ENCODE measurements around the gene ZNF536.

ZNF536 gene

DNA sequence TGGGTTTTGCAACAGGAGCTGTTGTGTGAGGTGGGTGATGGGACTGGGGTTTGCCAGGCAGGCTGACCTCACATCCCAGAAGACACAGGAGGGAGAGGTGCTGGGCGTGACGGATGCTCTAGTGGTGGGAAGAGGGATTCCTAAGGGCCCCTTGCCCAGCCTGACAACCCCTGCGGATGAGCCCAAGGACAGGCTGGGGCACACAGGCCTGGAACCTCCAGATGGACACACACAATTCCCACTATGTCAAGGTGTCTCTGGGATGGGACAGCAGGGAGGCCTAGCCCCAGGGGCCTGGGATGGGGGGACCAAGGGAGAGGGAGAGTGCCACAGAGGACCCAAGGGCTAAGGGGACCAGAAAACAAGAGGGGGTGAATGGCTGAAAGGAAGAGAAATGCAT lies 191.5 kb downstream of the ZNF536 start:
- no peak for DNase-seq (ENCODE audit: low read depth)

- no peak for DNase-seq (ENCODE audit: low read depth)
These were observed 192.4 kb downstream of the ZNF536 start for GRCh38 chr19:30564551-30565011.

GRCh38 chr19:30565636-30566035 lies 193.5 kb downstream of the ZNF536 start:
- no peak for DNase-seq (ENCODE audit: low read depth)

- no peak for DNase-seq (ENCODE audit: low read depth)
These were observed 194.7 kb downstream of the ZNF536 start for GRCh38 chr19:30566681-30567420.

DNA sequence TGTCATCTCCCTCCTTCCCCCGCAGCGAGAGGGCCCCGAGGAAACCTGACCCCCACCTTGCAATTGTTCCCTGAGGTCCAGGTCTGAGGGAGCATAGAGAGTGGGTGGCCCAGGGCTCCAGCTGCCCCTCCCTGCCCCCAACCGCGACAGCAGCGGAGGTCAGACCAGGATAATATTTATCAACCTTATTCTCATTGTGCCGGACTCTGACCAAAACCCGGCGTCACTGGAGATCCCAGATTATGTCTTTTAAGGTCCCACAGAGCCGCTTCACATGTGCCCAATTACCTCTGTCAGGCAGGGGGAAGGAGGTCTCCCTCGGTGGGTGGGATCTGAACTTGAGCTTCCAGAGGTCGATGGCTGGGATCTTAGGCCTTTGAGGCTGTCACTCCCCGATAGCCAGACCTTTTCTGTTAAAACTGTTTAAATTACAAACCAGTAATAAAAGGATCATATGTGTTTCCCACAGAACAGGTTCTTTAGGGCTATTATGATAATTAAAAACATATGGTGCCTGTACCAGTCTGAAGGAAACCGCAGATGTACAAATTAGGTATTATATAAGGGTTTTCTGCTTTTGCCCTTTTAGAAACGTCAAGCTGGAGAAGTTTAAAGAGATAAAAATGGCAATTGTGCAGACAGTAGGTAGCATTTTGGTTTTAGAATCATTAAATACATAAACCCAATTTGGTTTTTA lies 195.5 kb downstream of the ZNF536 start:
- no peak for DNase-seq (ENCODE audit: low read depth)

DNA sequence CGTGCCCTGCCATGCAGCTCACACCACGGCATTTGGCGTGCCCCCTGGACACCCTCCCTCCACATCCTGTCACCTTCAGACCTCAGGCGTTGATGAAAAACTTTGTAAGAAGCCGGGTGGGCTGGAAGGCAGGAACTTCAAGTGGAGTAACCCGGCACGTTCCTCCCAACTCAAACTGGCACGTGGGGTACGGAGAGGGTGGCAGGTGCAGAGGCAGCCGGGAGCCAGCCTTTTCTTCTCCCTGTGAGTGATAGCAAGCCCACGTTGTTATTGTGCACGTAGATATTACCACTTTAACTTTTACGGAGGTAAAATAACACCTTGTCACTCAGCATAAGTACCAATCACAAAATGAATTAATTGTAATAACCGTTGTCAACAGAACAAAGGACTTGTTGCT lies 198.0 kb downstream of the ZNF536 start:
- no peak for DNase-seq (ENCODE audit: low read depth)

DNA sequence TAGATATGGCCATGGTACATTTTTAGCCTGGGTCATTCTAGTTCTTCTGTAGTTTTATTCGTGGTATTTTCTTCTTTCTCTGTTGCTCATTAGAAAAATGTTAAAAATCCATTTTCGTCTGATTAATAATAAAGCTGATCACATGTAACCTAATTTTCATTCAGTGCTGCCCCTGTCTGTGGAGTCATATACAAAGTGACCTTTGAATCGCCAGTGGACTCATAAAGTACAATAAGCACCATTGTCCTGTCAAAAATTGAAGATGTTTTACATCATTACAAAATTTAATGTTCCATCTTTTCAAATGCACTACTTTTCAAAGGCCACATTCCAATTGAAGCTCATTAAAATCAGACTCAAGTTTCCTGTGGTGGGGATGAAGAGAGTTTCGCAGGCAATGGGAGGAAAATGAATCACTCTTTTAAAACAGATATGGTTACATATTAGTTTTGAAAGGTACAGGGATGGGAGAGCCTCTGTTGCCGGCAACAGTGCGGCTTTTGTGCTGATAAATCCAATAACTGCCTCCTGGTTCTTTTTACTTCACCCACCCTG lies 205.4 kb downstream of the ZNF536 start:
- DNase-seq (ENCODE audit: low read depth), result no peak

GRCh38 chr19:30579419-30579818 lies 207.2 kb downstream of the ZNF536 start:
- DNase-seq (ENCODE audit: low read depth), result no peak

DNA sequence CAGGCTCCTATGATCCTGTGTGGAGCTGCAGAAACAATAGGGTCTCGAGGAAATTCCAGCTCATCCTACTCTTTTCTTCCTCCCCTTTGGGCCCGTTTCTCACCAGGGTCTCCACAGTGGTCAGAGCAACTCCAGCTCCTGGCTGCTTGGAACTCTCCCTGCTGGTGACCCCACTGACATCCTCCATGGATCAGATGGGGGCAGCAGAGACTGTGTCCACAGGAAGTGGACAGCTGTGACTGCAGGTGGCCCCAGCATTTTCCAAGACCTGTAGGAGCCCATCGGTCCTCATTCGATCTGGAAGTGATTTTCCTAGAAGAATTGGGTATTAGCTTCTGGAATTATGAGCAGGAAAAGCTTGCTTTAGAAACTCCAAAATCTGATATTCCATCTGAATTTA lies 208.5 kb downstream of the ZNF536 start:
- no peak for DNase-seq (ENCODE audit: low read depth)

DNA sequence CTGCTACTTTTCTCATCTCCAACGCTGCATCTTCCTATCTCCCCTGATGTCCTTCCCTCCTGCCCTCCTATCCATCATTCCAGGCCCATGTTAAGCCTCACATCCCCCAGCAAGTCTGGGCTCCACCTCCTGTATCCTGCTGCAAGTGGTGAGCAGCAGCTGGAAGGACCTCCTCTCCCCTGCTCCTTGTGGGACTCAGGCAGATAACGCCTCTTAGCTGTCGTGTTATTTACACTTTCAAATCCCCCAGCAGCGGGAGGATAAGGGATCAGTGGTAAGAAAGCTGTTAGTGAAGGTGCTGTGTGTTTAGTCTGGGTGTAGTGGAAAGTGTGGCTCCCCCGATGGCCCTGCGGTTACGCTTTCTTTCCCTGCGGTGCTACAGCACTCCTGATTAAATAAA lies 211.9 kb downstream of the ZNF536 start:
- no peak for DNase-seq (ENCODE audit: low read depth)

DNA sequence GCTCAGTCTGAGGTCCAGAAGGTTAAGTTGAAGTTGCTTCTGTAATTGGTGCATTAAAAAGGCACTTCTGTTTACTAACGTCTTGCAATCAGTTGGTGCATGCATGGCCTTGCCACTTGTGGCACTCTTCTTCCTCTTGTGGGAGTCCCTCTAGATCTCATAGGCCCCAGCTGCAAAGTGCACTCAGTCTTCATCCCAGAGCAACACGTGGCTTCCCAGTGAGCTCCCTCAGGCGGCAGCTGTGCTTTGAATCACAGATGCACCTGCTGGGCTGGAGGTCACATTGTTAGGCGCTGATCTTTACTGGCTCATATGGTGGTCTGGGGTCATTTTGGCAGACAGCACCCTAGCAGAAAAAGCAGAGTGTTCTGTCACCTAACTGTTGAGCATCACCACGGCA lies 215.7 kb downstream of the ZNF536 start:
- DNase-seq (ENCODE audit: low read depth), result no peak

- no peak for DNase-seq (ENCODE audit: low read depth)
These were observed 218.5 kb downstream of the ZNF536 start for GRCh38 chr19:30590596-30591229.

- no peak for DNase-seq (ENCODE audit: low read depth)
These were observed 221.2 kb downstream of the ZNF536 start for GRCh38 chr19:30593356-30593755.

GRCh38 chr19:30593975-30594745 lies 222.0 kb downstream of the ZNF536 start:
- no peak for DNase-seq (ENCODE audit: low read depth)

DNA sequence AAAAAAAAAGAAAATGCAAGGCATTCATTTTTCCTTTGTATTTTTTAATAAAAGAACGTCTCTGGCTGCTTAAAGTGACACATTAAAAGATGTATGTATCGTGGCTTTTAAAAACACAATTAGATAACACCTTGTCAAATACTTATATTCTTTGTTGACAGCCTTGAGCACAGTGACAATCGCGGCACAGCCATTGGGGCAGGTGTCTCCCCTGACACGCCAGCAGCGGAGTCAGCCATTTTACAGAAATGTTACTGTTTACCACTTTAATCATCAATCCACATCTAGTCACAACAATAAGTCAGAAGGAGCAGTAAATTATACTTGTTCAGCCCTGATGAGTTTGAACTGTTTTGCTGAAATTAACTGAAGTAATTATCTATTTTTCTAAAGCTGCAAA lies 224.1 kb downstream of the ZNF536 start:
- DNase-seq (ENCODE audit: low read depth), result no peak

- no peak for DNase-seq (ENCODE audit: low read depth)
These were observed 224.7 kb downstream of the ZNF536 start for GRCh38 chr19:30596813-30597399.

GRCh38 chr19:30598688-30599087 lies 226.5 kb downstream of the ZNF536 start:
- no peak for DNase-seq (ENCODE audit: low read depth)

DNA sequence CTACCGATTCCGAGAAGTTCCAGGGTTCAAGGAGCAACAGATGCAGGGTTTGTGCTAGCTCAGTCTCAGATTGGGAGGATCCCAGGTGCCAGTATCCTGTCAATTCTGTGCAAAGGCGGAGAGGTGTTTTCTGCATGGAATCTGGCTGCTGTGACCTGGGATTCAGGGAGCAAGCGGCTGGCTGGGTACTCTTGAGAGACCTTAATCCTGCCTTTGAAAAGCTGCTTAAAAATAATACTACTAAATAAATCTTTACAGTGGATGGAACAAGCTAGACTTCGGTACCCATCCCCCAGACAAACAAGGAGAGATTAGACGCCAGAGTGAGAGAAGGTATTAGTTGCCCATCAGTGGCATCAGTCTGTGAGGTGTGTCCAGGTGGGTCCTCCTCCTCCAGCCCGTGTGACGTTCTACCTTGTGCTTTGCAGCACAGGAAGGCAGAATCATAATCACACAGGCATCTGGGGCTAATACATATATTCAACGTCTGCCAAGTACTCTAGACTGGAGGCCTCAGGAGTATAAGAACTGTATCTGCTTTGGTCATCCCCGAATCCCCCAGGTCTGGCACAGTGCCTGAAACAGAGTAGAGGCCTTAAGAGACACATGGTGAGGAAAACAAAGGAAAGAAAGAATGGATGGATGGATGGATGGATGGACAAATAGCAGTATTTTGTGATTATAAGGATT lies 230.6 kb downstream of the ZNF536 start:
- no peak for DNase-seq (ENCODE audit: low read depth)

DNA sequence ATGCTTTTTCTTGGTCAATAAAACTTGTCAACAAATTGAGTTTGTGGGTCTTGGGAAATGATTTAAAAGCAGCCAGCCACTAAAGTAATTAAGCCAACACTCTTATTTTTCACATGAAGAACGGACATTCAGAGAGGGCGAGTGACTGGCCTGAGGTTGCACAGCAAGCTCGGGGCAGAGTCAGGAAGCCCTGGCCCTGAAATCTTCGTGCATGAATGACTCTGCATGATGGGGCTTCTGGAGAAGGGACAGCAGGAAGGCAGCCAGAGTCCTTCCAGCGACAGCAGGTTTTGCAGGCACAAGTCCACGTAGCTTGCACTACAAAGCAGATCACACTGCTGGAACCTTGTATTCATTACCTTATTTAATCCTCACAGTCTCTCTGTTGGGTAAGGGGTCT lies 232.5 kb downstream of the ZNF536 start:
- DNase-seq (ENCODE audit: low read depth), result no peak

DNA sequence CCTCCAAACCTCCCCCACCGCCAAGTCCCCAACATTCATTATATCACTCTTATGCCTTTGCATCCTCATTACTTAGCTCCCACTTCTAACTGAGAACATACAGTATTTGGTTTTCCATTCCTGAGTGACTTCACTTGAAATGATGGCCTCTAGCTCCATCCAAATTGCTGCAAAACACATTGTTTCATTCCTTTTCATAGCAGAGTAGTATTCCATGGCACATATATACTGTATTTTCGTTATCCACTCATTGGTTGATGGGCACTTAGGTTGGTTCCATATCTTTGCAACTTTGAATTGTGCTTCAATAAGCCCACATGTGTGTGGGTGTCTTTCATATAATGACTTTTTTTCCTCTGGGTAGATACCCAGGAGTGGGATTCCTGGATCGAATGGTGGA lies 233.1 kb downstream of the ZNF536 start:
- no peak for DNase-seq (ENCODE audit: low read depth)
